ENCODE data around the gene RCL1.

The RCL1 gene

DNA sequence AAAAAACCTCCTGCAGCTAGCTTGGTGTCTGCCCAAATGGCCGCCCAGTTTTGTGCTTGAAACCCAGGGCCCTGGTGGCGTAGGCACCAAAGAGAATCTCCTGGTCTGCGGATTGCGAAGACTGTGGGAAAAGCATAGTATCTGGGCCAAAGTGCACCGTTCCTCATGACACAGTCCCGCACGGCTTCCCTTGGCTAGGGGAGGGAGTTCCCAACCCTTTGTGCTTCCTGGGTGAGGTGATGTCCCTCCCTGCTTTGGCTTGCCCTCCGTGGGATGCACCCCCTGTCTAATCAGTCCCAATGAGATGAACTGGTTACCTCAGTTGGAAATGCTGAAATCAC lies 109.4 kb downstream of the RCL1 start:
- no peaks in the 10 kb centered on the region for H3K9me2 ChIP-seq (replicated peaks; ENCODE audit: insufficient read depth, low read length)
- H4K20me1 ChIP-seq (ENCODE audit: low read depth, low read length): no peaks in the 10 kb centered on the region
- H2AFZ ChIP-seq (ENCODE audit: low read depth, low read length, severe bottlenecking): no peak overlapping the region
- H3K36me3 ChIP-seq (ENCODE audit: low read length): no peaks in the 10 kb centered on the region
- no peak overlapping the region for H3K27ac ChIP-seq (ENCODE audit: low read depth, low read length)
- H3K4me3 ChIP-seq (ENCODE audit: insufficient read depth, low read length, poor library complexity, severe bottlenecking): no peak overlapping the region
- H3K9ac ChIP-seq (ENCODE audit: low read length): no peak overlapping the region
- no peaks in the 10 kb centered on the region for H3K9me3 ChIP-seq (ENCODE audit: insufficient read depth, low read length)
- no peaks in the 10 kb centered on the region for H3K27me3 ChIP-seq (ENCODE audit: low read length)
- TF ChIP-seq EZH2phosphoT487 (conservative IDR thresholded peaks at IDR 0.05; ENCODE audit: low read length): no peak
- TF ChIP-seq CTCF (IDR thresholded peaks at IDR 0.05; ENCODE audit: insufficient read depth, low read length, poor library complexity, severe bottlenecking): no peak
- H3K79me2 ChIP-seq (ENCODE audit: insufficient read depth, low read length): no peaks in the 10 kb centered on the region
- H3K4me2 ChIP-seq (ENCODE audit: low read depth, low read length, poor library complexity, severe bottlenecking): no peak overlapping the region
- no peaks in the 10 kb centered on the region for H3F3A ChIP-seq (ENCODE audit: insufficient read depth)

DNA sequence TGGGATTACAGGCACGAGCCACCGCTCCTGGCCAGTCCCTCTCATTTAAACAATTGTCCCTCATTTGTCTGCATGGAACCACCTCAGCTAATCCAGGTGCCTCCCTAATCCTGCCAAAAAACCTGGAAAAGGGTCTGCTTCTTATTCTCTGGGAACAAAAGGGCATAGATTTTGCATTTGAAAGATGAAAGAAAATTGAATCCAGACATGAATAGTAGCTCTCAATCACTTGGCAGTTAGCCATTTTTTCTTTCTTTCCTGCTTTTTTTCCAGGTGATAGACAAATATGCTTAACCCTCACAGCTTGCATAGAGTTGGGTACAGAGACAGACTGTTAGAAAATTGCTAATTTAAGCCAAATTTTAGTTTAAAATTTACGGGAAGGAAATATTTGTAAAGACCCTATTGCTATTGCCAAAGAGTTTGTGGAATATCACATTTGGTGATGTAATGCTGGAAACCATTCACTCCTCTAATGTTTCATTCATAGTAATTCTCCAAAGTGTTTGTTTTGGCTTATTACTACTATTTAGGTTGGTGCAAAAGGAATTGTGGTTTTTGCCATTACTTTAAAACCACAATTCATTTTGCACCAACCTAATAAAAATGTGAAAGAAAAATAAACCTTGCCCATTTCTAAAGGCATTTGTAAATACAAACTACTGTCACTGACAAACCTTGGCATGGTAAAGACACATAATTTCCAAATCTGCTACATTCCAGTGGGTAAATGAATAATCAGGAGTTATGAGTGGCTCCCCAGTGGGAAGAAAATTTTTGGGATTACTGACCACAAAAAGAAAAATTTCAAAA lies 111.8 kb downstream of the RCL1 start:
- no peaks in the 10 kb centered on the region for H3F3A ChIP-seq (ENCODE audit: insufficient read depth)
- H3K9ac ChIP-seq (ENCODE audit: low read length): no peak overlapping the region
- H3K79me2 ChIP-seq (ENCODE audit: insufficient read depth, low read length): no peaks in the 10 kb centered on the region
- no peak overlapping the region for H3K27ac ChIP-seq (ENCODE audit: low read depth, low read length)
- no peak overlapping the region for H3K4me3 ChIP-seq (ENCODE audit: insufficient read depth, low read length, poor library complexity, severe bottlenecking)
- no peak overlapping the region for H3K4me2 ChIP-seq (ENCODE audit: low read depth, low read length, poor library complexity, severe bottlenecking)
- H3K36me3 ChIP-seq (ENCODE audit: low read length): no peaks in the 10 kb centered on the region
- H3K9me2 ChIP-seq (replicated peaks; ENCODE audit: insufficient read depth, low read length): no peaks in the 10 kb centered on the region
- H3K9me3 ChIP-seq (ENCODE audit: insufficient read depth, low read length): no peaks in the 10 kb centered on the region
- H4K20me1 ChIP-seq (ENCODE audit: low read depth, low read length): no peaks in the 10 kb centered on the region
- no peak overlapping the region for H2AFZ ChIP-seq (ENCODE audit: low read depth, low read length, severe bottlenecking)
- TF ChIP-seq EZH2phosphoT487 (conservative IDR thresholded peaks at IDR 0.05; ENCODE audit: low read length) (no peak), CTCF (IDR thresholded peaks at IDR 0.05; ENCODE audit: insufficient read depth, low read length, poor library complexity, severe bottlenecking) (no peak)
- H3K27me3 ChIP-seq (ENCODE audit: low read length): no peaks in the 10 kb centered on the region

GRCh38 chr9:4905135-4905490 lies 112.4 kb downstream of the RCL1 start:
- no peaks in the 10 kb centered on the region for H3K9me3 ChIP-seq (ENCODE audit: insufficient read depth, low read length)
- no peak overlapping the region for H3K9ac ChIP-seq (ENCODE audit: low read length)
- H3K4me3 ChIP-seq (ENCODE audit: insufficient read depth, low read length, poor library complexity, severe bottlenecking): no peak overlapping the region
- no peak overlapping the region for H3K4me2 ChIP-seq (ENCODE audit: low read depth, low read length, poor library complexity, severe bottlenecking)
- H3K27ac ChIP-seq (ENCODE audit: low read depth, low read length): no peak overlapping the region
- no peaks in the 10 kb centered on the region for H4K20me1 ChIP-seq (ENCODE audit: low read depth, low read length)
- no peaks in the 10 kb centered on the region for H3K27me3 ChIP-seq (ENCODE audit: low read length)
- H3K36me3 ChIP-seq (ENCODE audit: low read length): no peaks in the 10 kb centered on the region
- no peaks in the 10 kb centered on the region for H3K9me2 ChIP-seq (replicated peaks; ENCODE audit: insufficient read depth, low read length)
- no peak overlapping the region for H2AFZ ChIP-seq (ENCODE audit: low read depth, low read length, severe bottlenecking)
- no peaks in the 10 kb centered on the region for H3K79me2 ChIP-seq (ENCODE audit: insufficient read depth, low read length)
- TF ChIP-seq CTCF (IDR thresholded peaks at IDR 0.05; ENCODE audit: insufficient read depth, low read length, poor library complexity, severe bottlenecking) (no peak), EZH2phosphoT487 (conservative IDR thresholded peaks at IDR 0.05; ENCODE audit: low read length) (no peak)
- H3F3A ChIP-seq (ENCODE audit: insufficient read depth): no peaks in the 10 kb centered on the region

Data from SU-DHL-6 (cell line).